Left lung (tissue), 10 donors: ENCODE results near the gene ASCC3. TPM values are rescaled to one million over a fixed set of nuclear protein-coding genes. Genes with fewer than 3 reads are reported as not detected.

Source experiments
- ATAC-seq: fragments of 200-7000 bp; cut with Tn5 transposase; one replicate; pipeline ENCODE4 v1.9.1; 2020; ENCODE audit warnings: moderate library complexity
- DNase-seq, 4 donors: peaks; one replicate each; pipeline ENCODE4 v3.0.0-alpha.2; 2013 to 2020
- H3K27ac ChIP-seq, 2 donors: fragments of 200-600 bp; sonication (generic) in 1 of 2; one replicate each; pipeline versions ENCODE4 v1.5.0 to v1.8.0; 2020 to 2021
- H3K27me3 ChIP-seq, 2 donors: fragments of 200-600 bp; sonication (generic) in 1 of 2; one replicate each; pipeline versions ENCODE4 v1.5.0 to v1.8.0; 2020 to 2021
- H3K36me3 ChIP-seq, 2 donors: fragments of 200-600 bp; sonication (generic) in 1 of 2; one replicate each; pipeline versions ENCODE4 v1.5.0 to v1.8.0; 2020 to 2021
- H3K4me1 ChIP-seq, 2 donors: fragments of 200-600 bp; one replicate each; pipeline ENCODE4 v1.8.0; 2021
- H3K4me3 ChIP-seq, 2 donors: fragments of 200-600 bp; sonication (generic) in 1 of 2; one replicate each; pipeline versions ENCODE4 v1.5.0 to v1.8.0; 2020 to 2021; ENCODE audit warnings: mild to moderate bottlenecking in 1 of 2
- H3K9me3 ChIP-seq, 2 donors: fragments of 200-600 bp; sonication (generic) in 1 of 2; one replicate each; pipeline versions ENCODE4 v1.5.0 to v1.8.0; 2020 to 2021
- CTCF ChIP-seq, 2 donors: fragments of 200-600 bp; sonication (generic) in 1 of 2; IDR thresholded peaks; one replicate each; pipeline versions ENCODE4 v1.5.0 to v1.8.0; 2021; ENCODE audit warnings: antibody characterized with exemption in 2 of 2
- intact Hi-C, 2 donors: fragments of 100-400 bp; cut with DNase I; formaldehyde crosslinking; loops; one replicate each; pipeline versions ENCODE4 v1.11.2 to v1.14.2; 2022
- polyA plus RNA-seq, 6 donors: library from polyadenylated mRNA; unstranded; fragments of 120-200 nt; gene quantifications; one replicate each; pipeline ENCODE4 v1.2.1, GENCODE V29; 2013; ENCODE audit not compliant: insufficient read length in 6 of 6
- total RNA-seq, 2 donors: library from RNA; stranded (reverse); fragmentation: NEBNext Ultra II Directional; extraction: Animal tissue kit (Norgen Biotek cat#: 25700); gene quantifications; one replicate each; pipeline ENCODE4 v1.2.1, GENCODE V29; 2021
- donor health status: DM: no; HTN: yes; CAD: no.
- donor health status: DM: no; HTN: no; CAD: no.

ASCC3 gene
- total and polyA plus RNA-seq, 8 donors = 20.6 to 43.2 (median 23.4) TPM

- no peak for TF ChIP-seq CTCF (IDR thresholded peaks at IDR 0.05)
- H3K27ac ChIP-seq = no peak overlapping the region
- DNase-seq (no peak), ATAC-seq (peak; percentile 88)
- H3K27me3 ChIP-seq = no peaks in the 10 kb centered on the region
- no peak overlapping the region for H3K4me3 ChIP-seq
- no peaks in the 10 kb centered on the region for H3K36me3 ChIP-seq
- no peaks in the 10 kb centered on the region for H3K9me3 ChIP-seq
- intact Hi-C loops = no loop called here
- H3K4me1 ChIP-seq = no peaks in the 10 kb centered on the region
These were observed 195.4 kb downstream of the ASCC3 start for GRCh38 chr6:100685747-100686146.

GRCh38 chr6:100680163-100680562, 201.0 kb downstream of the ASCC3 start:
- no peak for TF ChIP-seq CTCF (IDR thresholded peaks at IDR 0.05)
- no peak overlapping the region for H3K4me3 ChIP-seq
- H3K9me3 ChIP-seq = no peaks in the 10 kb centered on the region
- H3K27me3 ChIP-seq = no peaks in the 10 kb centered on the region
- intact Hi-C loops = no loop called here
- peaks cover 0 to 6% of the 10 kb centered on the region in 2 donors for H3K36me3 ChIP-seq
- DNase-seq (no peak), ATAC-seq (no peak)
- H3K4me1 ChIP-seq = no peaks in the 10 kb centered on the region
- H3K27ac ChIP-seq = no peak overlapping the region

- H3K4me3 ChIP-seq = no peak overlapping the region
- peaks cover 0 to 6% of the 10 kb centered on the region in 2 donors for H3K36me3 ChIP-seq
- H3K9me3 ChIP-seq = no peaks in the 10 kb centered on the region
- H3K27me3 ChIP-seq = no peaks in the 10 kb centered on the region
- no peak overlapping the region for H3K27ac ChIP-seq
- DNase-seq (no peak), ATAC-seq (no peak)
- TF ChIP-seq CTCF (IDR thresholded peaks at IDR 0.05) = no peak
- intact Hi-C loops = no loop called here
- no peaks in the 10 kb centered on the region for H3K4me1 ChIP-seq
These were observed 203.1 kb downstream of the ASCC3 start for GRCh38 chr6:100678027-100678426.

- no peak for TF ChIP-seq CTCF (IDR thresholded peaks at IDR 0.05)
- no peak overlapping the region for H3K4me3 ChIP-seq
- H3K4me1 ChIP-seq = no peaks in the 10 kb centered on the region
- intact Hi-C loops = no loop called here
- H3K36me3 ChIP-seq = peaks cover 0 to 6% of the 10 kb centered on the region in 2 donors
- H3K27ac ChIP-seq = no peak overlapping the region
- no peaks in the 10 kb centered on the region for H3K27me3 ChIP-seq
- H3K9me3 ChIP-seq = no peaks in the 10 kb centered on the region
- DNase-seq (no peak), ATAC-seq (no peak)
These were observed 203.9 kb downstream of the ASCC3 start for GRCh38 chr6:100677240-100677639.

GRCh38 chr6:100673641-100674040, 207.5 kb downstream of the ASCC3 start:
- Histone ChIP-seq H3K36me3 (peaks cover 0 to 10% of the 10 kb centered on the region in 2 donors), H3K27ac (no peak overlapping the region), H3K27me3 (no peaks in the 10 kb centered on the region), H3K4me1 (no peaks in the 10 kb centered on the region), H3K9me3 (no peaks in the 10 kb centered on the region), H3K4me3 (no peak overlapping the region)
- no peak for DNase-seq
- intact Hi-C loops = no loop called here
- no peak for ATAC-seq
- no peak for TF ChIP-seq CTCF (IDR thresholded peaks at IDR 0.05)
